Measurements from ENCODE around the gene RAB3C. TPM values are rescaled to one million over a fixed set of nuclear protein-coding genes. Genes with fewer than 3 reads are reported as not detected.

The RAB3C gene
- total RNA-seq, 1 donor from 2014 or later: not detected

- intact Hi-C loops (cut with micrococcal nuclease): no loop called here
These were observed 142.1 kb downstream of the RAB3C start for GRCh38 chr5:58724992-58725391.

GRCh38 chr5:58731641-58732040 lies 148.8 kb downstream of the RAB3C start:
- intact Hi-C loops (cut with micrococcal nuclease): no loop called here

GRCh38 chr5:58735637-58736036 lies 152.8 kb downstream of the RAB3C start:
- intact Hi-C loops (cut with micrococcal nuclease): no loop called here

GRCh38 chr5:58736214-58736613 lies 153.3 kb downstream of the RAB3C start:
- intact Hi-C loops (cut with micrococcal nuclease): no loop called here

- intact Hi-C loops (cut with micrococcal nuclease): no loop called here
These were observed 154.8 kb downstream of the RAB3C start for GRCh38 chr5:58737671-58738070.

GRCh38 chr5:58738336-58738735 lies 155.5 kb downstream of the RAB3C start:
- intact Hi-C loops (cut with micrococcal nuclease): no loop called here

GRCh38 chr5:58739051-58739450 lies 156.2 kb downstream of the RAB3C start:
- intact Hi-C loops (cut with micrococcal nuclease): no loop called here

GRCh38 chr5:58740956-58741355 lies 158.1 kb downstream of the RAB3C start:
- intact Hi-C loops (cut with micrococcal nuclease): no loop called here

GRCh38 chr5:58745350-58745749 lies 162.5 kb downstream of the RAB3C start:
- intact Hi-C loops (cut with micrococcal nuclease): no loop called here

GRCh38 chr5:58746321-58746720 lies 163.4 kb downstream of the RAB3C start:
- intact Hi-C loops (cut with micrococcal nuclease): no loop called here

GRCh38 chr5:58750036-58750435 lies 167.2 kb downstream of the RAB3C start:
- intact Hi-C loops (cut with micrococcal nuclease): no loop called here

- intact Hi-C loops (cut with micrococcal nuclease): no loop called here
These were observed 168.5 kb downstream of the RAB3C start for GRCh38 chr5:58751222-58751837.

- intact Hi-C loops (cut with micrococcal nuclease): no loop called here
These were observed 169.2 kb downstream of the RAB3C start for GRCh38 chr5:58752104-58752503.

- intact Hi-C loops (cut with micrococcal nuclease): no loop called here
These were observed 170.6 kb downstream of the RAB3C start for GRCh38 chr5:58753446-58753845.

GRCh38 chr5:58754250-58754649 lies 171.4 kb downstream of the RAB3C start:
- intact Hi-C loops (cut with micrococcal nuclease): no loop called here

GRCh38 chr5:58755397-58755796 lies 172.5 kb downstream of the RAB3C start:
- intact Hi-C loops (cut with micrococcal nuclease): no loop called here

GRCh38 chr5:58759745-58760144 lies 176.9 kb downstream of the RAB3C start:
- intact Hi-C loops (cut with micrococcal nuclease): loop anchor here (1.0 kb wide), 1 partner anchor 173 kb away; no protein-coding TSS in a partner anchor

- intact Hi-C loops (cut with micrococcal nuclease): loop anchor here (1.0 kb wide), 1 partner anchor 172 kb away; no protein-coding TSS in a partner anchor
These were observed 177.3 kb downstream of the RAB3C start for GRCh38 chr5:58760222-58760621.

- intact Hi-C loops (cut with micrococcal nuclease): no loop called here
These were observed 178.5 kb downstream of the RAB3C start for GRCh38 chr5:58761407-58761806.

GRCh38 chr5:58763390-58763789 lies 180.5 kb downstream of the RAB3C start:
- intact Hi-C loops (cut with micrococcal nuclease): no loop called here

GRCh38 chr5:58764199-58764598 lies 181.3 kb downstream of the RAB3C start:
- intact Hi-C loops (cut with micrococcal nuclease): no loop called here

- intact Hi-C loops (cut with micrococcal nuclease): no loop called here
These were observed 182.2 kb downstream of the RAB3C start for GRCh38 chr5:58765058-58765457.

GRCh38 chr5:58767104-58767503 lies 184.2 kb downstream of the RAB3C start:
- intact Hi-C loops (cut with micrococcal nuclease): no loop called here

- intact Hi-C loops (cut with micrococcal nuclease): no loop called here
These were observed 187.3 kb downstream of the RAB3C start for GRCh38 chr5:58770136-58770535.

All from T-helper 1 cell treated with Interleukin-12 subunit alpha and Interleukin-12 subunit beta and Interleukin-4 antibody, amounts not matched to agents 30 ng/mL and 1 ng/mL, for 36 hours (primary cell).